ENCODE measurements around the gene ELF2.

GRCh38 chr4:139154952-139155557 lies 22.0 kb downstream of the ELF2 start:
- TF ChIP-seq NANOG (IDR thresholded peaks at IDR 0.05; ENCODE audit: insufficient read depth, low read depth, low read length, poor library complexity, severe bottlenecking) (no peak), JUND (IDR thresholded peaks at IDR 0.05; ENCODE audit: low read length) (no peak), ASH2L (IDR thresholded peaks at IDR 0.05; ENCODE audit: low read length) (no peak), HDAC6 (IDR thresholded peaks at IDR 0.05; ENCODE audit: low read depth, low read length) (no peak), KDM1A (IDR thresholded peaks at IDR 0.05; ENCODE audit: borderline replicate concordance, low read length) (no peak), SIN3A (conservative IDR thresholded peaks at IDR 0.05 in 1 of 2, IDR thresholded peaks at IDR 0.05 in 1 of 2; ENCODE audit: low read depth in 1 of 2, low read length in 2 of 2) (no peak), RNF2 (IDR thresholded peaks at IDR 0.05; ENCODE audit: borderline replicate concordance, low read depth, low read length, missing control alignments, poor library complexity, severe bottlenecking) (no peak), POLR2A (IDR thresholded peaks at IDR 0.05; ENCODE audit: control extremely low read depth in 1 of 2, low read depth in 2 of 2, low read length in 2 of 2) (0 out of 3 replicates have a peak, but pooled peaks of 1 of the 2 experiments have one; percentile 8), HDAC2 (IDR thresholded peaks at IDR 0.05; ENCODE audit: borderline replicate concordance in 1 of 2, low read depth in 2 of 2, low read length in 2 of 2) (no peak), GABPA (IDR thresholded peaks at IDR 0.05; ENCODE audit: borderline replicate concordance, insufficient read depth, low read length) (no peak)
- TF ChIP-seq, protein P1, sequence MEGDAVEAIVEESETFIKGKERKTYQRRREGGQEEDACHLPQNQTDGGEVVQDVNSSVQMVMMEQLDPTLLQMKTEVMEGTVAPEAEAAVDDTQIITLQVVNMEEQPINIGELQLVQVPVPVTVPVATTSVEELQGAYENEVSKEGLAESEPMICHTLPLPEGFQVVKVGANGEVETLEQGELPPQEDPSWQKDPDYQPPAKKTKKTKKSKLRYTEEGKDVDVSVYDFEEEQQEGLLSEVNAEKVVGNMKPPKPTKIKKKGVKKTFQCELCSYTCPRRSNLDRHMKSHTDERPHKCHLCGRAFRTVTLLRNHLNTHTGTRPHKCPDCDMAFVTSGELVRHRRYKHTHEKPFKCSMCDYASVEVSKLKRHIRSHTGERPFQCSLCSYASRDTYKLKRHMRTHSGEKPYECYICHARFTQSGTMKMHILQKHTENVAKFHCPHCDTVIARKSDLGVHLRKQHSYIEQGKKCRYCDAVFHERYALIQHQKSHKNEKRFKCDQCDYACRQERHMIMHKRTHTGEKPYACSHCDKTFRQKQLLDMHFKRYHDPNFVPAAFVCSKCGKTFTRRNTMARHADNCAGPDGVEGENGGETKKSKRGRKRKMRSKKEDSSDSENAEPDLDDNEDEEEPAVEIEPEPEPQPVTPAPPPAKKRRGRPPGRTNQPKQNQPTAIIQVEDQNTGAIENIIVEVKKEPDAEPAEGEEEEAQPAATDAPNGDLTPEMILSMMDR (IDR thresholded peaks at IDR 0.05; ENCODE audit: control extremely low read depth in 1 of 3, insufficient read depth in 1 of 3, low read depth in 1 of 3, low read length in 3 of 3), result no peak
